Activated naive CD4-positive, alpha-beta T cell treated with anti-CD3 and anti-CD28 coated beads for 36 hours (primary cell): ENCODE results near the gene CDK5RAP2. TPM values are rescaled to one million over a fixed set of nuclear protein-coding genes. Genes with fewer than 3 reads are reported as not detected.

Source experiments
- CTCF ChIA-PET: fragments of 350-600 bp; sonication (Branson Sonifier 250); formaldehyde crosslinking; loops from one replicate; lab custom pipeline; 2021; ENCODE audit warnings: antibody characterized with exemption; lab: Charles Lee
- DNase-seq: peaks from one replicate; pipeline ENCODE4 v3.0.0-alpha.2; 2020
- H3K27ac Mint-ChIP-seq: one replicate; pipeline ENCODE4 v1.8.0; 2021; ENCODE audit warnings: mild to moderate bottlenecking, mixed read lengths
- H3K27me3 Mint-ChIP-seq: one replicate; pipeline ENCODE4 v1.8.0; 2021; ENCODE audit warnings: low read depth, mixed read lengths
- H3K36me3 Mint-ChIP-seq: one replicate; pipeline ENCODE4 v1.8.0; 2021; ENCODE audit warnings: low read depth, mixed read lengths
- H3K4me1 Mint-ChIP-seq: one replicate; pipeline ENCODE4 v1.8.0; 2021; ENCODE audit warnings: low read depth, mixed read lengths
- H3K4me3 Mint-ChIP-seq: one replicate; pipeline ENCODE4 v1.8.0; 2021; ENCODE audit warnings: mild to moderate bottlenecking, moderate library complexity, mixed read lengths
- H3K9me3 Mint-ChIP-seq: one replicate; pipeline ENCODE4 v1.8.0; 2021; ENCODE audit warnings: mixed read lengths
- intact Hi-C: fragments of 100-400 bp; cut with micrococcal nuclease; formaldehyde crosslinking; loops from one replicate; pipeline ENCODE4 v1.15.1; 2023
- total RNA-seq, 2 experiments: library from RNA; stranded (reverse); gene quantifications; one replicate each; pipeline ENCODE4 v1.2.3, GENCODE V29; 2021

CDK5RAP2 gene
- total RNA-seq, 2 experiments from 2014 or later, result 92.7 to 99.7 TPM

GRCh38 chr9:120436983-120437475, 142.9 kb downstream of the CDK5RAP2 start:
- H3K27me3 Mint-ChIP-seq, result no peaks in the 10 kb centered on the region
- no peak overlapping the region for H3K27ac Mint-ChIP-seq
- no peak for DNase-seq
- peaks cover 44% of the 10 kb centered on the region for H3K36me3 Mint-ChIP-seq
- H3K4me1 Mint-ChIP-seq, result no peaks in the 10 kb centered on the region
- intact Hi-C loops, result no loop called here
- no peak overlapping the region for H3K4me3 Mint-ChIP-seq
- no peaks in the 10 kb centered on the region for H3K9me3 Mint-ChIP-seq
- CTCF ChIA-PET, result no interaction called here

- Mint-ChIP-seq H3K27ac (no peak overlapping the region), H3K4me3 (no peak overlapping the region), H3K27me3 (no peaks in the 10 kb centered on the region), H3K4me1 (no peaks in the 10 kb centered on the region), H3K36me3 (peaks cover 48% of the 10 kb centered on the region), H3K9me3 (no peaks in the 10 kb centered on the region)
- CTCF ChIA-PET, result no interaction called here
- intact Hi-C loops, result no loop called here
- DNase-seq, result no peak
These were observed 143.5 kb downstream of the CDK5RAP2 start for GRCh38 chr9:120436446-120436845.

- H3K4me1 Mint-ChIP-seq, result no peaks in the 10 kb centered on the region
- peaks cover 48% of the 10 kb centered on the region for H3K36me3 Mint-ChIP-seq
- DNase-seq, result no peak
- CTCF ChIA-PET, result no interaction called here
- no peaks in the 10 kb centered on the region for H3K9me3 Mint-ChIP-seq
- no peak overlapping the region for H3K27ac Mint-ChIP-seq
- H3K4me3 Mint-ChIP-seq, result no peak overlapping the region
- H3K27me3 Mint-ChIP-seq, result no peaks in the 10 kb centered on the region
- intact Hi-C loops, result no loop called here
These were observed 144.9 kb downstream of the CDK5RAP2 start for GRCh38 chr9:120435091-120435490.

- H3K4me3 Mint-ChIP-seq, result no peak overlapping the region
These were observed 145.4 kb downstream of the CDK5RAP2 start for GRCh38 chr9:120434532-120434931.

GRCh38 chr9:120433701-120434100, 146.3 kb downstream of the CDK5RAP2 start:
- CTCF ChIA-PET, result interaction anchor here (2.0 kb wide), 1 partner anchor 10 kb away, joined by 6 read pairs; no protein-coding TSS in a partner anchor
- peaks cover 42% of the 10 kb centered on the region for H3K36me3 Mint-ChIP-seq

More at GRCh38 chr9:120434532-120434931, 145.4 kb downstream of the CDK5RAP2 start:
- Mint-ChIP-seq H3K36me3 (peaks cover 45% of the 10 kb centered on the region), H3K4me1 (no peaks in the 10 kb centered on the region), H3K9me3 (no peaks in the 10 kb centered on the region), H3K27ac (no peak overlapping the region), H3K27me3 (no peaks in the 10 kb centered on the region)
- intact Hi-C loops, result no loop called here
- CTCF ChIA-PET, result no interaction called here
- no peak for DNase-seq

GRCh38 chr9:120432600-120432999, 147.4 kb downstream of the CDK5RAP2 start:
- Mint-ChIP-seq H3K4me3 (no peak overlapping the region), H3K4me1 (no peaks in the 10 kb centered on the region), H3K9me3 (no peaks in the 10 kb centered on the region), H3K27me3 (no peaks in the 10 kb centered on the region), H3K36me3 (peaks cover 45% of the 10 kb centered on the region), H3K27ac (no peak overlapping the region)
- intact Hi-C loops, result no loop called here
- CTCF ChIA-PET, result interaction anchor here (2.0 kb wide), 1 partner anchor 11 kb away, joined by 6 read pairs; no protein-coding TSS in a partner anchor
- no peak for DNase-seq

More at GRCh38 chr9:120433701-120434100, 146.3 kb downstream of the CDK5RAP2 start:
- intact Hi-C loops, result no loop called here
- H3K9me3 Mint-ChIP-seq, result no peaks in the 10 kb centered on the region
- H3K4me3 Mint-ChIP-seq, result no peak overlapping the region
- DNase-seq, result no peak
- H3K27ac Mint-ChIP-seq, result no peak overlapping the region
- no peaks in the 10 kb centered on the region for H3K27me3 Mint-ChIP-seq
- H3K4me1 Mint-ChIP-seq, result no peaks in the 10 kb centered on the region

GRCh38 chr9:120431268-120431667, 148.7 kb downstream of the CDK5RAP2 start:
- H3K27me3 Mint-ChIP-seq, result no peaks in the 10 kb centered on the region
- no peak for DNase-seq
- no peak overlapping the region for H3K27ac Mint-ChIP-seq
- CTCF ChIA-PET, result no interaction called here
- peaks cover 42% of the 10 kb centered on the region for H3K36me3 Mint-ChIP-seq
- H3K9me3 Mint-ChIP-seq, result no peaks in the 10 kb centered on the region
- intact Hi-C loops, result no loop called here
- no peaks in the 10 kb centered on the region for H3K4me1 Mint-ChIP-seq
- H3K4me3 Mint-ChIP-seq, result no peak overlapping the region

- Mint-ChIP-seq H3K36me3 (peaks cover 25% of the 10 kb centered on the region), H3K4me1 (peaks cover 2% of the 10 kb centered on the region), H3K9me3 (no peaks in the 10 kb centered on the region), H3K27ac (no peak overlapping the region), H3K4me3 (no peak overlapping the region), H3K27me3 (no peaks in the 10 kb centered on the region)
- CTCF ChIA-PET, result interaction anchor here (1.2 kb wide), 1 partner anchor 15 kb away, joined by 3 read pairs; no protein-coding TSS in a partner anchor
- no peak for DNase-seq
- intact Hi-C loops, result no loop called here
These were observed 155.7 kb downstream of the CDK5RAP2 start for GRCh38 chr9:120424248-120424647.

- Mint-ChIP-seq H3K4me3 (no peak overlapping the region), H3K27me3 (no peaks in the 10 kb centered on the region), H3K27ac (no peak overlapping the region), H3K4me1 (peaks cover 2% of the 10 kb centered on the region), H3K36me3 (peaks cover 25% of the 10 kb centered on the region), H3K9me3 (no peaks in the 10 kb centered on the region)
- DNase-seq, result no peak
- CTCF ChIA-PET, result interaction anchor here (0.6 to 1.2 kb wide), 2 partner anchors 15 to 61 kb away, joined by 3 read pairs; no protein-coding TSS in a partner anchor
- intact Hi-C loops, result no loop called here
These were observed 156.2 kb downstream of the CDK5RAP2 start for GRCh38 chr9:120423812-120424211.

- Mint-ChIP-seq H3K27ac (no peak overlapping the region), H3K4me3 (no peak overlapping the region), H3K36me3 (peaks cover 26% of the 10 kb centered on the region), H3K27me3 (no peaks in the 10 kb centered on the region), H3K9me3 (no peaks in the 10 kb centered on the region), H3K4me1 (peaks cover 2% of the 10 kb centered on the region)
- CTCF ChIA-PET, result no interaction called here
- DNase-seq, result no peak
- intact Hi-C loops, result no loop called here
These were observed 158.0 kb downstream of the CDK5RAP2 start for GRCh38 chr9:120421977-120422376.

- H3K4me3 Mint-ChIP-seq, result no peak overlapping the region
- no peak for DNase-seq
- H3K4me1 Mint-ChIP-seq, result no peaks in the 10 kb centered on the region
- peaks cover 27% of the 10 kb centered on the region for H3K36me3 Mint-ChIP-seq
- H3K27me3 Mint-ChIP-seq, result no peaks in the 10 kb centered on the region
- no peaks in the 10 kb centered on the region for H3K9me3 Mint-ChIP-seq
- CTCF ChIA-PET, result no interaction called here
- intact Hi-C loops, result no loop called here
- H3K27ac Mint-ChIP-seq, result no peak overlapping the region
These were observed 161.7 kb downstream of the CDK5RAP2 start for GRCh38 chr9:120418315-120418714.

GRCh38 chr9:120416781-120417427, 163.1 kb downstream of the CDK5RAP2 start:
- no peak for DNase-seq
- Mint-ChIP-seq H3K4me3 (no peak overlapping the region), H3K36me3 (peaks cover 21% of the 10 kb centered on the region), H3K9me3 (no peaks in the 10 kb centered on the region), H3K27me3 (no peaks in the 10 kb centered on the region), H3K4me1 (no peaks in the 10 kb centered on the region), H3K27ac (no peak overlapping the region)
- intact Hi-C loops, result no loop called here
- CTCF ChIA-PET, result no interaction called here
